Ishikawa (cell line): ENCODE measurements around the gene SGSH.

Experiments used
- CEBPB ChIP-seq: IDR thresholded peaks from 2 replicates; pipeline ENCODE4 v1.6.1; 2012
- CREB1 ChIP-seq: IDR thresholded peaks from 2 replicates; pipeline ENCODE4 v1.6.1; 2012; ENCODE audit warnings: low read depth
- EGR1 ChIP-seq: IDR thresholded peaks from 2 replicates; pipeline ENCODE4 v1.6.1; 2012
- EP300 ChIP-seq: IDR thresholded peaks from 2 replicates; pipeline ENCODE4 v1.6.1; 2012; ENCODE audit warnings: borderline replicate concordance
- FOXM1 ChIP-seq: IDR thresholded peaks from 2 replicates; pipeline ENCODE4 v1.6.1; 2012; ENCODE audit warnings: low read depth, borderline replicate concordance
- NFIC ChIP-seq: IDR thresholded peaks from 2 replicates; pipeline ENCODE4 v1.6.1; 2012
- RAD21 ChIP-seq: IDR thresholded peaks from 2 replicates; pipeline ENCODE4 v1.6.1; 2012; ENCODE audit warnings: low read depth
- TAF1 ChIP-seq: IDR thresholded peaks from 2 replicates; pipeline ENCODE4 v1.6.1; 2012; ENCODE audit warnings: low read depth, mild to moderate bottlenecking
- TCF12 ChIP-seq: IDR thresholded peaks from 2 replicates; pipeline ENCODE4 v1.6.1; 2012; ENCODE audit warnings: low read depth
- TEAD4 ChIP-seq: IDR thresholded peaks from 2 replicates; pipeline ENCODE4 v1.6.1; 2012
- YY1 ChIP-seq: IDR thresholded peaks from 2 replicates; pipeline ENCODE4 v1.6.1; 2012; ENCODE audit warnings: low read depth
- ZBTB7A ChIP-seq: IDR thresholded peaks from 2 replicates; pipeline ENCODE4 v1.6.1; 2012; ENCODE audit warnings: low read depth
- TF ChIP-seq, protein P1 (sequence below): IDR thresholded peaks from 2 replicates; pipeline ENCODE4 v1.6.1; 2012
- TF ChIP-seq, protein P2 (sequence below): IDR thresholded peaks from 2 replicates; pipeline ENCODE4 v1.6.1; 2012; ENCODE audit warnings: low read depth, mild to moderate bottlenecking
- TF ChIP-seq, protein P3 (sequence below): IDR thresholded peaks from 2 replicates; pipeline ENCODE4 v1.6.1; 2012

SGSH gene

DNA sequence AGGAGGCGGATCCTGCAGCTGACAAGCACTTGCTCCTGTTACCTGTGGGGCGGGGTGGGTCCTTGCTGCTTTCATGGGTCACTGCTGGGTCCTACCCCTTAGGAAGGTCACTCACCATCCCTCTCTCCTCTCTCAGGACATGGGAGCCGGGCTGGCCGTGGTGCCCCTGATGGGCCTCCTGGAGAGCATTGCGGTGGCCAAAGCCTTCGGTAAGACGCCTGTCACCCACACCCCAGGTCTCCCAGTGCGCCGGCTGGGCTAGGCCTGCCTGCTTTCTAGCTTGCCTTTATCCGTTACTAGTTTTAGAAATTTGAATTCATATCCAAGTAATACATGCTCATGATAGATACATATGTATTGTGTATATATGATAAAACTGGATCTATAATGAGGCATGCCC, 17.3 kb upstream of the SGSH start:
- no peak for TF ChIP-seq CEBPB
- TF ChIP-seq EP300, result no peak
- TF ChIP-seq ZBTB7A, result no peak
- no peak for TF ChIP-seq YY1
- TF ChIP-seq CREB1, result no peak
- TF ChIP-seq RAD21, result no peak
- TF ChIP-seq TCF12, result no peak
- TF ChIP-seq TEAD4, result no peak
- TF ChIP-seq, protein P1, sequence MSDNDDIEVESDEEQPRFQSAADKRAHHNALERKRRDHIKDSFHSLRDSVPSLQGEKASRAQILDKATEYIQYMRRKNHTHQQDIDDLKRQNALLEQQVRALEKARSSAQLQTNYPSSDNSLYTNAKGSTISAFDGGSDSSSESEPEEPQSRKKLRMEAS, result no peak
- TF ChIP-seq NFIC, result no peak
- TF ChIP-seq EGR1, result no peak
- no peak for TF ChIP-seq FOXM1
- TF ChIP-seq TAF1, result no peak
- TF ChIP-seq, protein P2, sequence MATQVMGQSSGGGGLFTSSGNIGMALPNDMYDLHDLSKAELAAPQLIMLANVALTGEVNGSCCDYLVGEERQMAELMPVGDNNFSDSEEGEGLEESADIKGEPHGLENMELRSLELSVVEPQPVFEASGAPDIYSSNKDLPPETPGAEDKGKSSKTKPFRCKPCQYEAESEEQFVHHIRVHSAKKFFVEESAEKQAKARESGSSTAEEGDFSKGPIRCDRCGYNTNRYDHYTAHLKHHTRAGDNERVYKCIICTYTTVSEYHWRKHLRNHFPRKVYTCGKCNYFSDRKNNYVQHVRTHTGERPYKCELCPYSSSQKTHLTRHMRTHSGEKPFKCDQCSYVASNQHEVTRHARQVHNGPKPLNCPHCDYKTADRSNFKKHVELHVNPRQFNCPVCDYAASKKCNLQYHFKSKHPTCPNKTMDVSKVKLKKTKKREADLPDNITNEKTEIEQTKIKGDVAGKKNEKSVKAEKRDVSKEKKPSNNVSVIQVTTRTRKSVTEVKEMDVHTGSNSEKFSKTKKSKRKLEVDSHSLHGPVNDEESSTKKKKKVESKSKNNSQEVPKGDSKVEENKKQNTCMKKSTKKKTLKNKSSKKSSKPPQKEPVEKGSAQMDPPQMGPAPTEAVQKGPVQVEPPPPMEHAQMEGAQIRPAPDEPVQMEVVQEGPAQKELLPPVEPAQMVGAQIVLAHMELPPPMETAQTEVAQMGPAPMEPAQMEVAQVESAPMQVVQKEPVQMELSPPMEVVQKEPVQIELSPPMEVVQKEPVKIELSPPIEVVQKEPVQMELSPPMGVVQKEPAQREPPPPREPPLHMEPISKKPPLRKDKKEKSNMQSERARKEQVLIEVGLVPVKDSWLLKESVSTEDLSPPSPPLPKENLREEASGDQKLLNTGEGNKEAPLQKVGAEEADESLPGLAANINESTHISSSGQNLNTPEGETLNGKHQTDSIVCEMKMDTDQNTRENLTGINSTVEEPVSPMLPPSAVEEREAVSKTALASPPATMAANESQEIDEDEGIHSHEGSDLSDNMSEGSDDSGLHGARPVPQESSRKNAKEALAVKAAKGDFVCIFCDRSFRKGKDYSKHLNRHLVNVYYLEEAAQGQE, result no peak
- TF ChIP-seq, protein P3, sequence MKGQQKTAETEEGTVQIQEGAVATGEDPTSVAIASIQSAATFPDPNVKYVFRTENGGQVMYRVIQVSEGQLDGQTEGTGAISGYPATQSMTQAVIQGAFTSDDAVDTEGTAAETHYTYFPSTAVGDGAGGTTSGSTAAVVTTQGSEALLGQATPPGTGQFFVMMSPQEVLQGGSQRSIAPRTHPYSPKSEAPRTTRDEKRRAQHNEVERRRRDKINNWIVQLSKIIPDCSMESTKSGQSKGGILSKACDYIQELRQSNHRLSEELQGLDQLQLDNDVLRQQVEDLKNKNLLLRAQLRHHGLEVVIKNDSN, result no peak

DNA sequence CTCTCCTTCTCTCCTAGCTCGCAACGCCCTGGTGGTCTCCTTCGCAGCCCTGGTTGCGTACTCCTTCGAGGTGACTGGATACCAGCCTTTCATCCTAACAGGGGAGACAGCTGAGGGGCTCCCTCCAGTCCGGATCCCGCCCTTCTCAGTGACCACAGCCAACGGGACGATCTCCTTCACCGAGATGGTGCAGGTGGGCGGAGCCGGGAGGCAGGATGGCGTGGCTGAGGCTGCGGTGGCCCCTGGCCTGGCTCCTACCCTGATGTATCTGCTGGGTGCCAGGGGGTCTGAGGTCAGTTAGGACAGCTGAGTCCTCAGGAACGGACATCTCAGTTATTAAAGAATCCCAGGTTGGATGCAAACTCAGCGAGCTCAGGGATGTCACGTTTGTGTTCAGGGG, 16.8 kb upstream of the SGSH start:
- TF ChIP-seq YY1 (no peak), TCF12 (no peak)

DNA sequence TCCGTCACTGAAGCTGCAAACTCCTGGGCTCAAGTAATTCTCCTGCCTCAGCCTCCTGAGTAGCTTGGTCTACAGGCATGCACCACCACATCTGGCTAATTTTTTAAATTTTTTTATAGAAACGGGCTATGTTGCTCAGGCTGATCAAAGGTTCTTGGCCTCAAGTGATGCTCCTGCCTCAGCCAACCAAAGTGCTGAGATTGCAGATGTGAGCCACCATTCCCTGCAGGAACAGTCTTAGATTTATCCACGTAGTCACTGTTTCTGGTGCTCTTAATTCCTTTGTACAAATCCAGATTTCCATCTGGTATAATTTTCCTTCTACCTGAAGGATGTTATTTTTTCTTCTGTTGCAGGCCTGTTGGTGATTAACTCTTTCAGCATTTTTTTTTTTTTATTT, 13.1 kb upstream of the SGSH start:
- TF ChIP-seq YY1, result no peak
- no peak for TF ChIP-seq TEAD4
- TF ChIP-seq, protein P2, result no peak
- TF ChIP-seq, protein P1, result no peak
- no peak for TF ChIP-seq CEBPB
- TF ChIP-seq, protein P3, result no peak
- TF ChIP-seq TCF12, result no peak
- TF ChIP-seq RAD21, result no peak
- no peak for TF ChIP-seq NFIC
- TF ChIP-seq EP300, result no peak
- TF ChIP-seq CREB1, result no peak
- TF ChIP-seq TAF1, result no peak
- TF ChIP-seq EGR1, result no peak
- no peak for TF ChIP-seq ZBTB7A
- no peak for TF ChIP-seq FOXM1

DNA sequence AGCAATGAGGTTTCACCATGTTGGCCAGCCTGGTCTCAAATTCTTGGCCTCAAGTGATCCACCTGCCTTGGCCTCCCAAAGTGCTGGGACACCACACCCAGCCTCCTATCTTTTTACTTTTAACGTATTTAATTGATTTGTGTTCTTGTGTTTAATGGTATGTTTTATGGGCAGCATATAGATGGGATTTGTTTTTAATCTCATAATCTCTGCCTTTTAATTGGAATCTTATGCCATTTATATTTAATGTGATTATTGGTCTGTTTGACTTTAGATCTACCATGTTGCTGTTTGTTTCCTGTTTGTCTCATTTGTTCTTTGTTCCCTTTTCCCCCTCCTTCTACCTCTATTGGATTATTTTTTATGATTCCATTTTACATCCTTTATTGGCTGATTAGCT, 12.3 kb upstream of the SGSH start:
- TF ChIP-seq ZBTB7A, result no peak
- TF ChIP-seq TCF12, result no peak
- TF ChIP-seq, protein P2, result no peak
- TF ChIP-seq TEAD4, result no peak
- TF ChIP-seq TAF1, result no peak

DNA sequence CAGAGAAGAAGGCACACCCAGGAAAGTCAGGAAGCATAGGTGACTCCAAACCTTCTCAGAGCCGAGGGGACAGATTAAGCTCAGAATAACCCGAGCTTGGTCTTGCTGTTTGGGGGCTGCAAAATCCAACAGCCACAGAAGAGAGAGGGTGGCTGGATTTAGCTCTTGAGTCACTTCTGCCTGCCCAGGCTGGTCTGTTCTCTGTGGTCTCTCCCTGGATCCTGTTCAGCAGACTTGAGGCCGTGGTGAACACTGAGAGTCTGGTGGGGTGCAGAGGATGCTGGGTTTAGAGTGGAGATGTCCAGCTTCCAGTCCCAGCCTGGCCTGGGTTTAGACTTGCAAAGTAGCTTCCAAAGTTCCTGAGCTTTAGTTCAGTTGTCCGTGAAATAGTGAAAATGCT, 8.9 kb upstream of the SGSH start:
- TF ChIP-seq, protein P1, result no peak
- TF ChIP-seq EP300 (no peak), NFIC (no peak), RAD21 (no peak), TAF1 (no peak), YY1 (no peak), EGR1 (no peak), TCF12 (no peak), CEBPB (no peak), TEAD4 (no peak), CREB1 (no peak)
- TF ChIP-seq, protein P2, result no peak
